OCI-LY3 (cell line): ENCODE data around the gene CLPTM1L.

ENCODE experiments used
- EZH2phosphoT487 ChIP-seq: fragments of 200-600 bp; shearing (Covaris generic); IDR thresholded peaks from 2 replicates; pipeline ENCODE4 v1.6.1; 2018; ENCODE audit warnings: antibody characterized with exemption, mixed run types, low read depth
- TF ChIP-seq, protein P1 (sequence below): fragments of 200-600, 300-600 bp; sonication (generic); IDR thresholded peaks from 2 replicates; pipeline ENCODE4 v1.5.1; 2014; ENCODE audit warnings: antibody characterized with exemption, low read length, low read depth

DNA sequence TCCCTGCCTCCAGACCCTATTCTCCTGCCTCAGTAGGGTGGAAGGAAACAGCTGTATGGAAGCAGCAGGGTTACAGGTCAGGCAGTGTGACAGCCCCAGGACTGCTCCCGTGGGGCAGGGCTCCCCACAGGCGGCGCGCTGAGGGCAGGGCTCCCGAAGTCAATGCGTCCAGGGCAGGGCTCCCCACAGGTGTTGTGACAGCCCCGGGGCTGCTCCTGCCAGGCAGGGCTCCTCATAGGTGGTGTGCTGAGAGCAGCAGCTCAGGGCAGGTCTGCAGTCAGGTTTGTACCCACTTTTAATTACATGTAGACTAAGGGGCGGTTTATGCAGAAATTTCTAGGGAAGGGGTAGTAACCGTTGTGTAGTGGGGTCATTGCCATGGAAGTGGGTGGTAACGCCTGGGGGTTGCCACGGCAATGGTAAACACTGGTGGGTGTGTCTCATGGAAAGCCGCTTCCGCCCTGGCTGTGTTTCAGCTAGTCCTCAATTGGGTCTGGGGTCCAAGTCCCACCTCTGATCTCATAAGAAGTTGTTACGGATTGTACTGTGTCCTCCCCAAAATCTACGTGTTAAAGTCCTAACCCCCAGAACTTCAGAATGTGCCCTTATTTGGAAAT, 33.4 kb downstream of the CLPTM1L start:
- TF ChIP-seq, protein P1, sequence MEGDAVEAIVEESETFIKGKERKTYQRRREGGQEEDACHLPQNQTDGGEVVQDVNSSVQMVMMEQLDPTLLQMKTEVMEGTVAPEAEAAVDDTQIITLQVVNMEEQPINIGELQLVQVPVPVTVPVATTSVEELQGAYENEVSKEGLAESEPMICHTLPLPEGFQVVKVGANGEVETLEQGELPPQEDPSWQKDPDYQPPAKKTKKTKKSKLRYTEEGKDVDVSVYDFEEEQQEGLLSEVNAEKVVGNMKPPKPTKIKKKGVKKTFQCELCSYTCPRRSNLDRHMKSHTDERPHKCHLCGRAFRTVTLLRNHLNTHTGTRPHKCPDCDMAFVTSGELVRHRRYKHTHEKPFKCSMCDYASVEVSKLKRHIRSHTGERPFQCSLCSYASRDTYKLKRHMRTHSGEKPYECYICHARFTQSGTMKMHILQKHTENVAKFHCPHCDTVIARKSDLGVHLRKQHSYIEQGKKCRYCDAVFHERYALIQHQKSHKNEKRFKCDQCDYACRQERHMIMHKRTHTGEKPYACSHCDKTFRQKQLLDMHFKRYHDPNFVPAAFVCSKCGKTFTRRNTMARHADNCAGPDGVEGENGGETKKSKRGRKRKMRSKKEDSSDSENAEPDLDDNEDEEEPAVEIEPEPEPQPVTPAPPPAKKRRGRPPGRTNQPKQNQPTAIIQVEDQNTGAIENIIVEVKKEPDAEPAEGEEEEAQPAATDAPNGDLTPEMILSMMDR = no peak
- no peak for TF ChIP-seq EZH2phosphoT487
